Epithelial cell of esophagus (primary cell): Measurements from ENCODE around the gene MBLAC1.
"Not testable (repeated sequence)": the region's sequence is repeated elsewhere in the genome, so short reads cannot be mapped to it uniquely, and the experiment has no call there.

Source experiments
- DNase-seq: peaks from one replicate; pipeline ENCODE4 v3.0.0; 2010; ENCODE audit warnings: low read depth
- H3K4me3 ChIP-seq: 2 replicates; pipeline ENCODE4 v1.5.1; 2011; ENCODE audit warnings: mild to moderate bottlenecking, low read length, control low read depth
- CTCF ChIP-seq: IDR thresholded peaks from 2 replicates; pipeline ENCODE4 v1.5.1; 2011; ENCODE audit warnings: low read depth, mild to moderate bottlenecking, low read length, control low read depth, inconsistent platforms; ENCODE audit not compliant: insufficient read depth; ENCODE audit errors: missing control alignments

Gene MBLAC1

DNA sequence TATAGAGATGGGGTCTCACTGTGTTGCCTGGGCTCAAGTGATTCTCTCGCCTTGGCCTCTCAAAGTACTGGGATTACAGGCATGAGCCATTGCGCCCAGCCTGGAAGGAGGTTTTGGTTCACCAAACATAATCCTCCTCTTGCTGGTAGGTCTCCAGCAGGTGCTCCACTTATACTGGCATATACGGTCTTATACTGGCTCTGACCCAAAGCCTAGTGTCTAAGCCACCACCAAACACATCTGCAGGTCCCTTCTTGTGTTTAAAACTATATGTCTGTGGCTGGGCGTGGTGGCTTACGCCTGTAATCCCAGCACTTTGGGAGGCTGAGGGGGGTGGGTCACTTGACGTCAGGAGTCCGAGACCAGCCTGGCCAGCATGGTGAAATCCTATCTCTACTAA is 5.4 kb downstream of the MBLAC1 start:
- no peak for TF ChIP-seq CTCF
- DNase-seq = no peak
- no peak overlapping the region for H3K4me3 ChIP-seq

DNA sequence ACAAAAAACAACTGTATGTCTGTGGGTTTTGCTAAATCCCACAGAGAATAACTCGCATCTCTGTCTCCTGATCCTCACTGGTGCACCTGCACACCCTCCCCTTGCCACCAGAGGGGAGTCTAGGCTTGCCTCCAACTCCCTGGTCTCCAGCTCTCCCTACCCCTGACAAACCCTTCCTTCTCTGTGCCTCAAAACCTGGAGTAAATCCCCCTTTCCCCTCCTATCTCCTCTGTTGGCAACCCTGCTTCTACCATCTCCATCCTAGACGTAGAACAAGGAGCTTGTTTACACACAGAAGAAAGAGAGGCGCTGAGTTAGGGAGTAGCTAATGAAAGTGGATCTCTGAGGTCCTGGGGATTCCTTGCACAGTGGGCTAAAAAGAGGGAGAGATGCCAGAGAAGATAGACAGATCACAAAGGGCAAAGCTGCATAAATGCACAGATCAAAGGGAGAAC is 6.0 kb downstream of the MBLAC1 start:
- TF ChIP-seq CTCF = peak; percentile 99
- DNase-seq = peak; percentile 75
- H3K4me3 ChIP-seq = no peak overlapping the region

DNA sequence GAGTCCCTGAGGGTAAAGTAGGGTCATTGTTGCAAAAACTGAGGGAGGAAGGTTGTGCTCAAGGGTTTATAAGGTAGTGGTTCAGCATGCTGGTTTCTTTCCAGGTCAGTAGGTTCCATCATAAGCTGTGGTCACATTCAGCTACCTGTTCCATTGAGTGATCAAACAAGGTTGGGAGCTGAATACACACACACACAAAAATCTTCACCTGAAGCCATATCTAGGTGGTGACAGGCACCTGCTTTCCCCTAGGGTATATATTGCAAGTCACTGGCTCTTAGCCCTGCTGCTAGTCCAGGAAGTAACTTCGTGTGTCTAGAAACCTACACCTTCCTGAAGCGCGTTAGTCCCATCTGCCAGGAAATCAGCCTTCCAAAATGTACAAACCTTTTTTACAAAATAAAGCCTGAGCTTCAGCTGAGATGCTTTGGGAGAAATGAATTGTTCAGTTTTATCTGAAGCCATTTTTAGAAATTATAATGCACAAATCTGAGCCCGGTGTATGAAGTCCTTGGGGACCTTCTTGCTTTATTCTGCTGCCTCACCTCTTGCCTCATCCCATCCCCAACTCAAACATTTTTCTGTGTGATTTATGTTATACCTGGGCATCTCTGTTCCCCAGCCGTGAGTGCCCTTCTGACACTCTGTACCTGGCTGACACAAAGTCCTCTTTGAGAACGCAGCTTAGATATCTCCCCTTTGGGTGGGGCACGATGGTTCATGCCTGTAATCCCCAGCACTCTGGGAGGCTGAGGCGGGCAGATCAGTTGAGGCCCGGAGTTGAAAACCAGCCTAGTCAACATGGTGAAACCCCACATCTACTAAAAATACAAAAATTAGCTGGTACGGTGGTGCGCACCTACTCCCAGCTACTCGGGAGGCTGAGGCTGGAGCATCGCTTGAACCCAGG is 11.3 kb downstream of the MBLAC1 start:
- TF ChIP-seq CTCF = no peak
- DNase-seq = no peak
- H3K4me3 ChIP-seq = no peak overlapping the region

GRCh38 chr7:100141555-100141949 is 14.8 kb downstream of the MBLAC1 start:
- TF ChIP-seq CTCF = no peak
- DNase-seq = no peak
- no peak overlapping the region for H3K4me3 ChIP-seq

- H3K4me3 ChIP-seq = no peak overlapping the region
- no peak for TF ChIP-seq CTCF
- DNase-seq = no peak
Measured at GRCh38 chr7:100142461-100142860, 15.7 kb downstream of the MBLAC1 start.

- peak; percentile 86 for DNase-seq
- not testable (repeated sequence) for H3K4me3 ChIP-seq
Measured at GRCh38 chr7:100146350-100146749, 19.6 kb downstream of the MBLAC1 start.

- TF ChIP-seq CTCF = no peak
- no peak overlapping the region for H3K4me3 ChIP-seq
- no peak for DNase-seq
Measured at GRCh38 chr7:100147278-100147677, 20.5 kb downstream of the MBLAC1 start.
